ENCODE measurements around the gene PDGFRB.

Gene PDGFRB

DNA sequence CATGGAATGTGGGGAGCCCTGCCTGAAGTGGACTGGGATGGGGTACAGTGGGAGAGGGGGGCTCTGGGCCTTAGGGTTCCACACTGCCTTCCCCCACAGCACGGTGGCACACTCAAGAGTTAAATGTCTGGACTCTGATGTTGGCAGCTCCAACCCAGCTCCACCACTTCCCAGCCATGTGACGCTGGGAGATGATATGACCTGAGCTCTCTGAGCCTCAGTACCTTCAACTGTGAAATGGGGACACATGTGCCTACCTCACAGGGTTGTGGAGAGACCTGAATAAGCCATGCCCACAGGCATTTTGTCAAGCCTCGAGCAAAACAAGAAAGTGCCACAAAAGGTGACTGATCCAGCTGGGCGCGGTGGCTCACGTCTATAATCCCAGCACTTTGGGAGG lies 3.4 kb upstream of the PDGFRB start:
- TF ChIP-seq CEBPB (IDR thresholded peaks at IDR 0.05) = no peak
- no peak for TF ChIP-seq CREB1 (IDR thresholded peaks at IDR 0.05; ENCODE audit: low read depth)
- TF ChIP-seq, protein P1, sequence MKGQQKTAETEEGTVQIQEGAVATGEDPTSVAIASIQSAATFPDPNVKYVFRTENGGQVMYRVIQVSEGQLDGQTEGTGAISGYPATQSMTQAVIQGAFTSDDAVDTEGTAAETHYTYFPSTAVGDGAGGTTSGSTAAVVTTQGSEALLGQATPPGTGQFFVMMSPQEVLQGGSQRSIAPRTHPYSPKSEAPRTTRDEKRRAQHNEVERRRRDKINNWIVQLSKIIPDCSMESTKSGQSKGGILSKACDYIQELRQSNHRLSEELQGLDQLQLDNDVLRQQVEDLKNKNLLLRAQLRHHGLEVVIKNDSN (IDR thresholded peaks at IDR 0.05) = no peak
- TF ChIP-seq YY1 (IDR thresholded peaks at IDR 0.05; ENCODE audit: low read depth) = no peak
- TF ChIP-seq TCF12 (IDR thresholded peaks at IDR 0.05; ENCODE audit: low read depth) = no peak
- no peak for TF ChIP-seq RAD21 (IDR thresholded peaks at IDR 0.05; ENCODE audit: low read depth)

GRCh38 chr5:150158170-150158949 lies 2.7 kb upstream of the PDGFRB start:
- TF ChIP-seq, protein P1 (IDR thresholded peaks at IDR 0.05) = no peak

DNA sequence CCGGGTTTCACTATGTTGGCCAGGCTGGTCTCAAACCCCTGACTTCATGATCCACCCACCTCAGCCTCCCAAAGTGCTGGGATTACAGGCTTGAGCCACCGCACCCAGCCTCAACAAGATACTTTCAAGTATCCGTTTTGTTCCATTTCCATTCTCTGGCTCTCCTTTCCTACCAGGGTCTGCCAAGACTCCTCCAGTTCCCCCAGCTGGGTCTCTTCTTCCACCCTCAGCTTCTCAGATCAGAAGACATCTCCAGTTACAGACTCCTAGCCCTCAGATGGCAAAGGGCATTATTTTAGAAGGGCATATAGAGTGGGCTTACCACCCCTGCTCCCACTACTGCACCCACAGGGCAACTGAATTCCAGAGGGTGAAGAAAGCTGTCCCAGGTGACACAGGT lies 1.5 kb upstream of the PDGFRB start:
- TF ChIP-seq, protein P2, sequence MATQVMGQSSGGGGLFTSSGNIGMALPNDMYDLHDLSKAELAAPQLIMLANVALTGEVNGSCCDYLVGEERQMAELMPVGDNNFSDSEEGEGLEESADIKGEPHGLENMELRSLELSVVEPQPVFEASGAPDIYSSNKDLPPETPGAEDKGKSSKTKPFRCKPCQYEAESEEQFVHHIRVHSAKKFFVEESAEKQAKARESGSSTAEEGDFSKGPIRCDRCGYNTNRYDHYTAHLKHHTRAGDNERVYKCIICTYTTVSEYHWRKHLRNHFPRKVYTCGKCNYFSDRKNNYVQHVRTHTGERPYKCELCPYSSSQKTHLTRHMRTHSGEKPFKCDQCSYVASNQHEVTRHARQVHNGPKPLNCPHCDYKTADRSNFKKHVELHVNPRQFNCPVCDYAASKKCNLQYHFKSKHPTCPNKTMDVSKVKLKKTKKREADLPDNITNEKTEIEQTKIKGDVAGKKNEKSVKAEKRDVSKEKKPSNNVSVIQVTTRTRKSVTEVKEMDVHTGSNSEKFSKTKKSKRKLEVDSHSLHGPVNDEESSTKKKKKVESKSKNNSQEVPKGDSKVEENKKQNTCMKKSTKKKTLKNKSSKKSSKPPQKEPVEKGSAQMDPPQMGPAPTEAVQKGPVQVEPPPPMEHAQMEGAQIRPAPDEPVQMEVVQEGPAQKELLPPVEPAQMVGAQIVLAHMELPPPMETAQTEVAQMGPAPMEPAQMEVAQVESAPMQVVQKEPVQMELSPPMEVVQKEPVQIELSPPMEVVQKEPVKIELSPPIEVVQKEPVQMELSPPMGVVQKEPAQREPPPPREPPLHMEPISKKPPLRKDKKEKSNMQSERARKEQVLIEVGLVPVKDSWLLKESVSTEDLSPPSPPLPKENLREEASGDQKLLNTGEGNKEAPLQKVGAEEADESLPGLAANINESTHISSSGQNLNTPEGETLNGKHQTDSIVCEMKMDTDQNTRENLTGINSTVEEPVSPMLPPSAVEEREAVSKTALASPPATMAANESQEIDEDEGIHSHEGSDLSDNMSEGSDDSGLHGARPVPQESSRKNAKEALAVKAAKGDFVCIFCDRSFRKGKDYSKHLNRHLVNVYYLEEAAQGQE (IDR thresholded peaks at IDR 0.05; ENCODE audit: low read depth) = no peak
- TF ChIP-seq CREB1 (IDR thresholded peaks at IDR 0.05; ENCODE audit: low read depth) (no peak), NFIC (IDR thresholded peaks at IDR 0.05) (no peak), TAF1 (IDR thresholded peaks at IDR 0.05; ENCODE audit: low read depth) (no peak), ZBTB7A (IDR thresholded peaks at IDR 0.05; ENCODE audit: low read depth) (no peak), TEAD4 (IDR thresholded peaks at IDR 0.05) (no peak), EGR1 (IDR thresholded peaks at IDR 0.05) (no peak), CEBPB (IDR thresholded peaks at IDR 0.05) (no peak)
- TF ChIP-seq, protein P3, sequence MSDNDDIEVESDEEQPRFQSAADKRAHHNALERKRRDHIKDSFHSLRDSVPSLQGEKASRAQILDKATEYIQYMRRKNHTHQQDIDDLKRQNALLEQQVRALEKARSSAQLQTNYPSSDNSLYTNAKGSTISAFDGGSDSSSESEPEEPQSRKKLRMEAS (IDR thresholded peaks at IDR 0.05) = no peak

DNA sequence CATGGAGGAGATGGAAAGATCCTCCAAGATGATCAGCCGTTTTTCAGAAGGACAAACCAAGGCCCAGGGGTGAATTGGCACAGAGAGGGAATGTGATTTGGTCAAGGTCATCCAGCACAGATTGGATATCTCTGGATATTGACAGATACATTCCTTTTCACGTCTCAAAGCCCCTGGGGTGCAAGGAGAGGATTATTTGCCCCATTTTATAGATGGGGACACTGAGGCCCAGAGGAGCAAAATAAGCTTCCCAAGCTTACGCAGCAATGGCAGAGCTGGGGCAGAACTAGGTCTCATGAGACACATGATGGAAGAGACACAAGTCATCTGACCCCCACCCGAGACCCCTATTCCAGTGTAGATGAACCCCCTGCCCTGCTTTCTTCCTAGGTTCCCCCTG lies 895 bp upstream of the PDGFRB start:
- TF ChIP-seq, protein P1 (IDR thresholded peaks at IDR 0.05) = no peak

- no peak for TF ChIP-seq RAD21 (IDR thresholded peaks at IDR 0.05; ENCODE audit: low read depth)
- TF ChIP-seq FOXM1 (IDR thresholded peaks at IDR 0.05; ENCODE audit: borderline replicate concordance, low read depth) = no peak
- no peak for TF ChIP-seq YY1 (IDR thresholded peaks at IDR 0.05; ENCODE audit: low read depth)
- TF ChIP-seq, protein P3 (IDR thresholded peaks at IDR 0.05) = no peak
- TF ChIP-seq TCF12 (IDR thresholded peaks at IDR 0.05; ENCODE audit: low read depth) = no peak
- TF ChIP-seq CEBPB (IDR thresholded peaks at IDR 0.05) = no peak
- TF ChIP-seq, protein P2 (IDR thresholded peaks at IDR 0.05; ENCODE audit: low read depth) = no peak
- TF ChIP-seq NFIC (IDR thresholded peaks at IDR 0.05) = no peak
- TF ChIP-seq ZBTB7A (IDR thresholded peaks at IDR 0.05; ENCODE audit: low read depth) = no peak
- TF ChIP-seq, protein P1 (IDR thresholded peaks at IDR 0.05) = no peak
- no peak for TF ChIP-seq EP300 (IDR thresholded peaks at IDR 0.05; ENCODE audit: borderline replicate concordance)
- no peak for TF ChIP-seq EGR1 (IDR thresholded peaks at IDR 0.05)
- no peak for TF ChIP-seq TAF1 (IDR thresholded peaks at IDR 0.05; ENCODE audit: low read depth)
- no peak for TF ChIP-seq CREB1 (IDR thresholded peaks at IDR 0.05; ENCODE audit: low read depth)
- no peak for TF ChIP-seq TEAD4 (IDR thresholded peaks at IDR 0.05)
Measured at GRCh38 chr5:150156027-150156368, 353 bp upstream of the PDGFRB start.

- TF ChIP-seq CEBPB (IDR thresholded peaks at IDR 0.05) (no peak), EP300 (IDR thresholded peaks at IDR 0.05; ENCODE audit: borderline replicate concordance) (no peak), CREB1 (IDR thresholded peaks at IDR 0.05; ENCODE audit: low read depth) (no peak)
Measured at GRCh38 chr5:150154618-150155128, 972 bp downstream of the PDGFRB start.
